Liver (tissue), 9 donors: ENCODE results near the gene MYO18B. TPM values are rescaled to one million over a fixed set of nuclear protein-coding genes. Genes with fewer than 3 reads are reported as not detected.

Experiments
- DNase-seq: peaks from one replicate; pipeline ENCODE4 v3.0.0-alpha.2; 2017; ENCODE audit warnings: low spot score
- H3K27ac ChIP-seq, 2 donors: one replicate each; pipeline ENCODE4 v1.7.0; 2013; ENCODE audit warnings: inconsistent platforms in 2 of 2, low read length in 2 of 2, control low read depth in 1 of 2, low read depth in 1 of 2, mild to moderate bottlenecking in 1 of 2
- H3K27me3 ChIP-seq, 4 donors: one replicate each; pipeline versions ENCODE4 v1.6.1 to v1.7.0; 2013; ENCODE audit warnings: low read length in 3 of 4, inconsistent platforms in 1 of 4, mild to moderate bottlenecking in 1 of 4, moderate library complexity in 1 of 4; ENCODE audit not compliant: control insufficient read depth in 4 of 4, insufficient read depth in 4 of 4
- H3K36me3 ChIP-seq, 4 donors: one replicate each; pipeline versions ENCODE4 v1.6.1 to v1.7.0; 2013; ENCODE audit warnings: low read length in 3 of 4, mild to moderate bottlenecking in 3 of 4, low read depth in 1 of 4, moderate library complexity in 1 of 4; ENCODE audit not compliant: control insufficient read depth in 4 of 4, insufficient read depth in 3 of 4
- H3K4me1 ChIP-seq, 4 donors: one replicate each; pipeline versions ENCODE4 v1.6.1 to v1.7.0; 2013; ENCODE audit warnings: low read length in 3 of 4, mild to moderate bottlenecking in 3 of 4, moderate library complexity in 1 of 4; ENCODE audit not compliant: control insufficient read depth in 4 of 4, insufficient read depth in 4 of 4
- H3K4me3 ChIP-seq, 3 donors: one replicate each; pipeline versions ENCODE4 v1.6.1 to v1.7.0; 2013; ENCODE audit warnings: low read length in 3 of 3, control low read depth in 1 of 3, low read depth in 1 of 3, mild to moderate bottlenecking in 1 of 3
- H3K9ac ChIP-seq, 2 donors: one replicate each; pipeline ENCODE4 v1.7.0; 2013; ENCODE audit warnings: low read length in 2 of 2, mild to moderate bottlenecking in 2 of 2, moderate library complexity in 2 of 2, control low read depth in 1 of 2, low read depth in 1 of 2
- H3K9me3 ChIP-seq, 4 donors: one replicate each; pipeline versions ENCODE4 v1.6.1 to v1.7.0; 2013; ENCODE audit warnings: low read length in 3 of 4; ENCODE audit not compliant: control insufficient read depth in 4 of 4
- EGR1 ChIP-seq, 2 donors: IDR thresholded peaks; 2 replicates each; pipeline ENCODE4 v1.6.1; 2016 to 2018; ENCODE audit warnings: antibody characterized with exemption in 2 of 2, low read depth in 2 of 2
- FOXA1 ChIP-seq: IDR thresholded peaks from 2 replicates; pipeline ENCODE4 v1.6.1; 2016; ENCODE audit warnings: antibody characterized with exemption
- HNF4A ChIP-seq, 2 donors: conservative IDR thresholded peaks; 2 replicates each; pipeline ENCODE4 v1.6.1; 2016; ENCODE audit warnings: antibody characterized with exemption in 2 of 2, mild to moderate bottlenecking in 2 of 2
- HNF4G ChIP-seq: IDR thresholded peaks from 2 replicates; pipeline ENCODE4 v1.6.1; 2016; ENCODE audit warnings: antibody characterized with exemption
- NR2F2 ChIP-seq: IDR thresholded peaks from 2 replicates; pipeline ENCODE4 v1.6.1; 2016; ENCODE audit warnings: antibody characterized with exemption
- RAD21 ChIP-seq, 2 donors: IDR thresholded peaks; 2 replicates each; pipeline ENCODE4 v1.6.1; 2016; ENCODE audit warnings: antibody characterized with exemption in 2 of 2, mild to moderate bottlenecking in 2 of 2
- RXRA ChIP-seq, 2 donors: IDR thresholded peaks; 2 replicates each; pipeline ENCODE4 v1.6.1; 2017 to 2018; ENCODE audit warnings: antibody characterized with exemption in 2 of 2, mild to moderate bottlenecking in 1 of 2
- TAF1 ChIP-seq: conservative IDR thresholded peaks from 2 replicates; pipeline ENCODE4 v1.6.1; 2016; ENCODE audit warnings: antibody characterized with exemption, mild to moderate bottlenecking
- YY1 ChIP-seq: IDR thresholded peaks from 2 replicates; pipeline ENCODE4 v1.6.1; 2016; ENCODE audit warnings: antibody characterized with exemption, mild to moderate bottlenecking
- WGBS: extraction: QIAGEN DNeasy Blood & Tissue Kit; methylation state at CpG from one replicate; pipeline ENCODE4 v1.1.7; 2013; 5-methylcytosine and 5-hydroxymethylcytosine counted together
- polyA plus RNA-seq, 2 donors: library from polyadenylated mRNA; stranded (reverse) in 1 of 2; unstranded in 1 of 2; fragments of 200-250 nt in 1 of 2; fragments of >200 nt in 1 of 2; fragmentation: Nextera tagmentation in 1 of 2; extraction: Ambion mirVana in 1 of 2; gene quantifications; one replicate each; pipeline versions ENCODE4 v1.2.1 to v1.2.3, GENCODE V29; 2013 to 2015
- total RNA-seq, 2 donors: library from RNA; depleted of rRNA; stranded (reverse); fragments of >200 nt; gene quantifications; one replicate each; pipeline ENCODE4 v1.2.3, GENCODE V29; 2014
- TF ChIP-seq, protein P1 (sequence below): IDR thresholded peaks from 2 replicates; pipeline ENCODE4 v1.6.1; 2016; ENCODE audit warnings: antibody characterized with exemption, mild to moderate bottlenecking
- TF ChIP-seq, protein P2 (sequence below): IDR thresholded peaks from 2 replicates; pipeline ENCODE4 v1.6.1; 2016; ENCODE audit warnings: antibody characterized with exemption
- TF ChIP-seq, protein P3 (sequence below): IDR thresholded peaks from 2 replicates; pipeline ENCODE4 v1.6.1; 2016; ENCODE audit warnings: antibody characterized with exemption
- TF ChIP-seq, protein P4 (sequence below): fragments of 150-350 bp; IDR thresholded peaks from 2 replicates; pipeline ENCODE4 v1.5.1; 2017; ENCODE audit warnings: improper control_type of control experiment, low read depth, low read length; ENCODE audit not compliant: missing input control
- donor health status: healthy.
- donor health status: healthy.
- donor health status: healthy.
- donor health status: healthy.
- donor health status: healthy.

The MYO18B gene
- total and polyA plus RNA-seq, 4 donors: under 0.01 to 4.2 (median 0.02) TPM; not detected in 1

DNA sequence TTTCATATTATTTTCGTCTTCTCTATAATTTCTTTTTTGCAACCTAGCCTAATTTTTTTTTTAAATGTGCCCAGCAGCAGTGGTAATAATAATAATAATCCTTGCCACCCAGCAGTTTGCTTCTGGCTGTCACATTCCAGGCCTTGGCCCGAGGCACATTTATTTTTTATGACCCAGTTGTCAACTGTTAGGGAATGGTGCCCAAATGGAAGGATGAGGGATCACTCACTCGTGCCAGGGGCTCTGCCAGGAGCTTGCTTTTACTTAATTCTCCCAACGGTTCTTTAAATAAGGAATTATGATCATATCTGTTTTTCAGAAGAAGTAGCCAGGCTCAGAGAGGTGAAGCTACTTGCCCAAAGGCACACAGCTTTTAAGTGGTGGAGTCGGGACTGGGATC, 49.6 kb downstream of the MYO18B start:
- WGBS: 63% methylated on average over 5 of the region's 5 CpGs

DNA sequence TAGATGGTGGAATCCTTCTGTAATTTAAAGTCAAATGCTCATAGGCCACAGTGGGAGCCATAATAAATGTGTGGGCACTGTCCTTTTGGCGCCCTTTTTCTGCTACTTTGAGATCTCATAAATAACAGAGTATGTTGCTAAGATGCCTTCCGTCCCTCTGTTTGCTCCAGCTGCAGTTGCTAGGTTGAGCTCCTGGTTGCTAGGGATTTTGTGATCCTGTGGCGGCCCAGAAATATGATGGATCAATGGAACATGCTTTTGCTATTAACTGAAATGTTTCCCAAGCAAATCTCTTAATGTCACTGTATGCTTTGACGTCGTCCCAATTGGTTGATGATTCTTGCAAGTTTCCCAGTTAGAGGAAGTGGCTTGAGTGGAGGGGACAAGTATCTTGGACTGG, 53.5 kb downstream of the MYO18B start:
- DNase-seq: no peak
- Histone ChIP-seq H3K9ac (no peak overlapping the region), H3K4me3 (no peak overlapping the region), H3K27ac (no peak overlapping the region), H3K27me3 (peaks cover 0 to 6% (median under 1%) of the 10 kb centered on the region in 4 donors), H3K9me3 (no peaks in the 10 kb centered on the region), H3K4me1 (no peaks in the 10 kb centered on the region), H3K36me3 (no peaks in the 10 kb centered on the region)
- no peak for TF ChIP-seq HNF4A (conservative IDR thresholded peaks at IDR 0.05)
- TF ChIP-seq HNF4G: no peak
- no peak for TF ChIP-seq FOXA1
- TF ChIP-seq RXRA (IDR thresholded peaks at IDR 0.05): no peak
- TF ChIP-seq, protein P1, sequence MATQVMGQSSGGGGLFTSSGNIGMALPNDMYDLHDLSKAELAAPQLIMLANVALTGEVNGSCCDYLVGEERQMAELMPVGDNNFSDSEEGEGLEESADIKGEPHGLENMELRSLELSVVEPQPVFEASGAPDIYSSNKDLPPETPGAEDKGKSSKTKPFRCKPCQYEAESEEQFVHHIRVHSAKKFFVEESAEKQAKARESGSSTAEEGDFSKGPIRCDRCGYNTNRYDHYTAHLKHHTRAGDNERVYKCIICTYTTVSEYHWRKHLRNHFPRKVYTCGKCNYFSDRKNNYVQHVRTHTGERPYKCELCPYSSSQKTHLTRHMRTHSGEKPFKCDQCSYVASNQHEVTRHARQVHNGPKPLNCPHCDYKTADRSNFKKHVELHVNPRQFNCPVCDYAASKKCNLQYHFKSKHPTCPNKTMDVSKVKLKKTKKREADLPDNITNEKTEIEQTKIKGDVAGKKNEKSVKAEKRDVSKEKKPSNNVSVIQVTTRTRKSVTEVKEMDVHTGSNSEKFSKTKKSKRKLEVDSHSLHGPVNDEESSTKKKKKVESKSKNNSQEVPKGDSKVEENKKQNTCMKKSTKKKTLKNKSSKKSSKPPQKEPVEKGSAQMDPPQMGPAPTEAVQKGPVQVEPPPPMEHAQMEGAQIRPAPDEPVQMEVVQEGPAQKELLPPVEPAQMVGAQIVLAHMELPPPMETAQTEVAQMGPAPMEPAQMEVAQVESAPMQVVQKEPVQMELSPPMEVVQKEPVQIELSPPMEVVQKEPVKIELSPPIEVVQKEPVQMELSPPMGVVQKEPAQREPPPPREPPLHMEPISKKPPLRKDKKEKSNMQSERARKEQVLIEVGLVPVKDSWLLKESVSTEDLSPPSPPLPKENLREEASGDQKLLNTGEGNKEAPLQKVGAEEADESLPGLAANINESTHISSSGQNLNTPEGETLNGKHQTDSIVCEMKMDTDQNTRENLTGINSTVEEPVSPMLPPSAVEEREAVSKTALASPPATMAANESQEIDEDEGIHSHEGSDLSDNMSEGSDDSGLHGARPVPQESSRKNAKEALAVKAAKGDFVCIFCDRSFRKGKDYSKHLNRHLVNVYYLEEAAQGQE: no peak
- no peak for TF ChIP-seq NR2F2
- no peak for TF ChIP-seq TAF1
- TF ChIP-seq, protein P2, sequence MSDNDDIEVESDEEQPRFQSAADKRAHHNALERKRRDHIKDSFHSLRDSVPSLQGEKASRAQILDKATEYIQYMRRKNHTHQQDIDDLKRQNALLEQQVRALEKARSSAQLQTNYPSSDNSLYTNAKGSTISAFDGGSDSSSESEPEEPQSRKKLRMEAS: no peak
- TF ChIP-seq, protein P3, sequence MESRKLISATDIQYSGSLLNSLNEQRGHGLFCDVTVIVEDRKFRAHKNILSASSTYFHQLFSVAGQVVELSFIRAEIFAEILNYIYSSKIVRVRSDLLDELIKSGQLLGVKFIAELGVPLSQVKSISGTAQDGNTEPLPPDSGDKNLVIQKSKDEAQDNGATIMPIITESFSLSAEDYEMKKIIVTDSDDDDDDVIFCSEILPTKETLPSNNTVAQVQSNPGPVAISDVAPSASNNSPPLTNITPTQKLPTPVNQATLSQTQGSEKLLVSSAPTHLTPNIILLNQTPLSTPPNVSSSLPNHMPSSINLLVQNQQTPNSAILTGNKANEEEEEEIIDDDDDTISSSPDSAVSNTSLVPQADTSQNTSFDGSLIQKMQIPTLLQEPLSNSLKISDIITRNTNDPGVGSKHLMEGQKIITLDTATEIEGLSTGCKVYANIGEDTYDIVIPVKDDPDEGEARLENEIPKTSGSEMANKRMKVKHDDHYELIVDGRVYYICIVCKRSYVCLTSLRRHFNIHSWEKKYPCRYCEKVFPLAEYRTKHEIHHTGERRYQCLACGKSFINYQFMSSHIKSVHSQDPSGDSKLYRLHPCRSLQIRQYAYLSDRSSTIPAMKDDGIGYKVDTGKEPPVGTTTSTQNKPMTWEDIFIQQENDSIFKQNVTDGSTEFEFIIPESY: no peak
- no peak for TF ChIP-seq RAD21 (IDR thresholded peaks at IDR 0.05)
- no peak for TF ChIP-seq EGR1 (IDR thresholded peaks at IDR 0.05; ENCODE audit: low read depth in 2 of 2)
- 74% methylated on average over 5 of the region's 5 CpGs for WGBS

More for the DNA sequence above, 49.6 kb downstream of the MYO18B start:
- no peak overlapping the region for H3K27ac ChIP-seq
- DNase-seq: no peak
- no peaks in the 10 kb centered on the region for H3K36me3 ChIP-seq
- peaks cover 0 to 6% (median under 1%) of the 10 kb centered on the region in 4 donors for H3K27me3 ChIP-seq
- H3K9me3 ChIP-seq: no peaks in the 10 kb centered on the region
- TF ChIP-seq, protein P2: no peak
- TF ChIP-seq, protein P4, sequence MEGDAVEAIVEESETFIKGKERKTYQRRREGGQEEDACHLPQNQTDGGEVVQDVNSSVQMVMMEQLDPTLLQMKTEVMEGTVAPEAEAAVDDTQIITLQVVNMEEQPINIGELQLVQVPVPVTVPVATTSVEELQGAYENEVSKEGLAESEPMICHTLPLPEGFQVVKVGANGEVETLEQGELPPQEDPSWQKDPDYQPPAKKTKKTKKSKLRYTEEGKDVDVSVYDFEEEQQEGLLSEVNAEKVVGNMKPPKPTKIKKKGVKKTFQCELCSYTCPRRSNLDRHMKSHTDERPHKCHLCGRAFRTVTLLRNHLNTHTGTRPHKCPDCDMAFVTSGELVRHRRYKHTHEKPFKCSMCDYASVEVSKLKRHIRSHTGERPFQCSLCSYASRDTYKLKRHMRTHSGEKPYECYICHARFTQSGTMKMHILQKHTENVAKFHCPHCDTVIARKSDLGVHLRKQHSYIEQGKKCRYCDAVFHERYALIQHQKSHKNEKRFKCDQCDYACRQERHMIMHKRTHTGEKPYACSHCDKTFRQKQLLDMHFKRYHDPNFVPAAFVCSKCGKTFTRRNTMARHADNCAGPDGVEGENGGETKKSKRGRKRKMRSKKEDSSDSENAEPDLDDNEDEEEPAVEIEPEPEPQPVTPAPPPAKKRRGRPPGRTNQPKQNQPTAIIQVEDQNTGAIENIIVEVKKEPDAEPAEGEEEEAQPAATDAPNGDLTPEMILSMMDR: no peak
- no peak for TF ChIP-seq YY1
- H3K4me3 ChIP-seq: no peak overlapping the region
- no peak overlapping the region for H3K9ac ChIP-seq
- H3K4me1 ChIP-seq: no peaks in the 10 kb centered on the region
